ENCODE data around the gene NDUFA13.

DNA sequence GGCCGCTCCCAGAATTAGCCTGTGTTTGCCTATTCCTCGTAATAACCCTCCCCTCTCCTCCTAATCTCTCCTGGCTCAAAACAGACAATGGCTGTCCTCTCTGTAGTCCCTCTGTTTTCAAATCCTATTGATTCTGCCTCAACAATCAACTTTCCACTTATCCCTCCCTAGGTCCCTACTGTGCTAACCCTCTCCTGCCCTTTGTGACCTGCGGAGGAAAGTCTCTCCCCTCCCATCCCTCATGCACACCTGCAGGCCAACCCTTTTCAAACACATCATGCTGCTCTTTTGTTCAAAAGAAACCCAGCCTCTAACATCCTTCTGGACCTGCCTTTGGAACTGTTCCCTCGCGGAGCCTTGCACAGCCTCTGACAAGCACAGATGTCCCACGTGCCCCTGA lies 59.4 kb downstream of the NDUFA13 start:
- TF ChIP-seq RFX5 (IDR thresholded peaks at IDR 0.05; ENCODE audit: low read length) (no peak), CTCF (IDR thresholded peaks at IDR 0.05) (no peak), YY1 (IDR thresholded peaks at IDR 0.05; ENCODE audit: low read depth) (no peak), NFIC (IDR thresholded peaks at IDR 0.05; ENCODE audit: borderline replicate concordance) (no peak), TEAD4 (IDR thresholded peaks at IDR 0.05; ENCODE audit: borderline replicate concordance, insufficient read depth) (no peak), RCOR1 (IDR thresholded peaks at IDR 0.05; ENCODE audit: low read length) (no peak), FOSL2 (IDR thresholded peaks at IDR 0.05; ENCODE audit: borderline replicate concordance, low read depth) (no peak), SMC3 (IDR thresholded peaks at IDR 0.05; ENCODE audit: low read depth, low read length) (no peak), POLR2AphosphoS5 (IDR thresholded peaks at IDR 0.05; ENCODE audit: low read depth, low read length) (no peak), MXI1 (IDR thresholded peaks at IDR 0.05; ENCODE audit: low read depth, low read length) (no peak), EZH2phosphoT487 (IDR thresholded peaks at IDR 0.05; ENCODE audit: borderline replicate concordance, low read depth) (no peak)
- TF ChIP-seq, protein P1, sequence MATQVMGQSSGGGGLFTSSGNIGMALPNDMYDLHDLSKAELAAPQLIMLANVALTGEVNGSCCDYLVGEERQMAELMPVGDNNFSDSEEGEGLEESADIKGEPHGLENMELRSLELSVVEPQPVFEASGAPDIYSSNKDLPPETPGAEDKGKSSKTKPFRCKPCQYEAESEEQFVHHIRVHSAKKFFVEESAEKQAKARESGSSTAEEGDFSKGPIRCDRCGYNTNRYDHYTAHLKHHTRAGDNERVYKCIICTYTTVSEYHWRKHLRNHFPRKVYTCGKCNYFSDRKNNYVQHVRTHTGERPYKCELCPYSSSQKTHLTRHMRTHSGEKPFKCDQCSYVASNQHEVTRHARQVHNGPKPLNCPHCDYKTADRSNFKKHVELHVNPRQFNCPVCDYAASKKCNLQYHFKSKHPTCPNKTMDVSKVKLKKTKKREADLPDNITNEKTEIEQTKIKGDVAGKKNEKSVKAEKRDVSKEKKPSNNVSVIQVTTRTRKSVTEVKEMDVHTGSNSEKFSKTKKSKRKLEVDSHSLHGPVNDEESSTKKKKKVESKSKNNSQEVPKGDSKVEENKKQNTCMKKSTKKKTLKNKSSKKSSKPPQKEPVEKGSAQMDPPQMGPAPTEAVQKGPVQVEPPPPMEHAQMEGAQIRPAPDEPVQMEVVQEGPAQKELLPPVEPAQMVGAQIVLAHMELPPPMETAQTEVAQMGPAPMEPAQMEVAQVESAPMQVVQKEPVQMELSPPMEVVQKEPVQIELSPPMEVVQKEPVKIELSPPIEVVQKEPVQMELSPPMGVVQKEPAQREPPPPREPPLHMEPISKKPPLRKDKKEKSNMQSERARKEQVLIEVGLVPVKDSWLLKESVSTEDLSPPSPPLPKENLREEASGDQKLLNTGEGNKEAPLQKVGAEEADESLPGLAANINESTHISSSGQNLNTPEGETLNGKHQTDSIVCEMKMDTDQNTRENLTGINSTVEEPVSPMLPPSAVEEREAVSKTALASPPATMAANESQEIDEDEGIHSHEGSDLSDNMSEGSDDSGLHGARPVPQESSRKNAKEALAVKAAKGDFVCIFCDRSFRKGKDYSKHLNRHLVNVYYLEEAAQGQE (IDR thresholded peaks at IDR 0.05; ENCODE audit: low read depth, low read length), result no peak

All from SK-N-SH (cell line).